GM12878 (cell line): ENCODE results near the gene MLXIPL. TPM values are rescaled to one million over a fixed set of nuclear protein-coding genes. Genes with fewer than 3 reads are reported as not detected.
"Not testable (repeated sequence)": the region's sequence is repeated elsewhere in the genome, so short reads cannot be mapped to it uniquely, and the experiment has no call there.

Experiments used
- ATAC-seq: fragments of 200-7000 bp; cut with Tn5 transposase; 3 replicates; pipeline ENCODE4 v1.9.1; 2020; ENCODE audit warnings: mild to moderate bottlenecking, moderate library complexity
- BruUV-seq: library from RNA; stranded (reverse); fragments of 400-500 nt; replicated peaks from 2 replicates; lab custom pipeline; 2021; lab: Mats Ljungman, UMichigan
- CTCF ChIA-PET: fragments of 300-600 bp; sonication (Branson Sonifier 250); formaldehyde crosslinking; extraction: SDS; loops from one replicate; lab custom pipeline; 2021; ENCODE audit warnings: inconsistent platforms; lab: Yijun Ruan, JAX
- POLR2A ChIA-PET: fragments of 350-600 bp; formaldehyde crosslinking; extraction: SDS; loops from one replicate; lab custom pipeline; 2021; ENCODE audit warnings: inconsistent platforms; lab: Charles Lee
- RAD21 ChIA-PET: fragments of 300-600 bp; sonication (Branson Sonifier 250); formaldehyde crosslinking; loops from one replicate; lab custom pipeline; 2023; ENCODE audit warnings: antibody characterized with exemption; ENCODE audit not compliant: unreplicated experiment; lab: Charles Lee
- SMC1A ChIA-PET: fragments of 300-600 bp; sonication (Branson Sonifier 250); formaldehyde crosslinking; loops from one replicate; lab custom pipeline; 2023; ENCODE audit not compliant: unreplicated experiment, uncharacterized antibody; lab: Charles Lee
- DNase-seq: peaks from one replicate; pipeline ENCODE4 v3.0.0-alpha.2; 2011; ENCODE audit warnings: low read depth, low spot score
- FAIRE-seq: peaks from 3 replicates; lab custom pipeline; 2011; peaks lifted over from hg19 to GRCh38; lab: Jason Lieb, UNC
- H2AFZ ChIP-seq: 2 replicates; pipeline ENCODE4 v1.6.0; 2011; ENCODE audit warnings: low read depth, low read length, control low read depth; ENCODE audit not compliant: control insufficient read depth
- H3K27ac ChIP-seq: 2 replicates; pipeline ENCODE4 v1.5.1; 2011; ENCODE audit warnings: control low read depth; ENCODE audit not compliant: control insufficient read depth, insufficient read depth
- H3K27me3 ChIP-seq, 2 experiments: replicated peaks in 1 of 2; 2 replicates each; pipeline versions ENCODE4 v1.6.0 to v1.6.1; 2011; ENCODE audit warnings: low read length in 1 of 2; ENCODE audit not compliant: control insufficient read depth in 2 of 2, insufficient read depth in 2 of 2
- H3K36me3 ChIP-seq, 2 experiments: 2 replicates each; pipeline ENCODE4 v1.5.1; 2011; ENCODE audit warnings: low read length in 1 of 2; ENCODE audit not compliant: control insufficient read depth in 2 of 2, insufficient read depth in 2 of 2
- H3K4me1 ChIP-seq: 2 replicates; pipeline ENCODE4 v1.6.1; 2011; ENCODE audit warnings: mild to moderate bottlenecking, low read length, moderate library complexity, mixed read lengths; ENCODE audit not compliant: control insufficient read depth, insufficient read depth
- H3K4me2 ChIP-seq: 2 replicates; pipeline ENCODE4 v1.6.0; 2011; ENCODE audit warnings: control low read depth; ENCODE audit not compliant: control insufficient read depth, insufficient read depth
- H3K4me3 ChIP-seq: fragments of 200-600 bp; sonication (generic); 2 replicates; pipeline ENCODE4 v1.5.1; 2016
- H3K79me2 ChIP-seq: 2 replicates; pipeline ENCODE4 v1.6.0; 2011; ENCODE audit warnings: low read length; ENCODE audit not compliant: control insufficient read depth, insufficient read depth
- H3K9ac ChIP-seq: 2 replicates; pipeline ENCODE4 v1.8.0; 2011; ENCODE audit warnings: low read length, control low read depth, mixed read lengths; ENCODE audit not compliant: control insufficient read depth, insufficient read depth
- H3K9me3 ChIP-seq: replicated peaks from 3 replicates; pipeline ENCODE4 v1.5.1; 2011; ENCODE audit warnings: mild to moderate bottlenecking, low read length; ENCODE audit not compliant: control insufficient read depth, insufficient read depth
- H4K20me1 ChIP-seq: 2 replicates; pipeline ENCODE4 v1.6.0; 2011; ENCODE audit not compliant: control insufficient read depth, insufficient read depth
- CBX5 ChIP-seq: sonication (generic); IDR thresholded peaks from 2 replicates; pipeline ENCODE4 v1.6.1; 2016; ENCODE audit warnings: low read depth, moderate library complexity, mild to moderate bottlenecking, inconsistent platforms
- ESRRA ChIP-seq: IDR thresholded peaks from 2 replicates; pipeline ENCODE4 v1.6.1; 2012; ENCODE audit warnings: mild to moderate bottlenecking, low read length, improper control_type of control experiment
- HDAC6 ChIP-seq: fragments of 200-600 bp; sonication (generic); IDR thresholded peaks from one replicate; pipeline ENCODE4 v1.8.0; 2017; ENCODE audit warnings: antibody characterized with exemption; ENCODE audit not compliant: unreplicated experiment
- KDM1A ChIP-seq: fragments of 200-600 bp; sonication (generic); IDR thresholded peaks from 2 replicates; pipeline ENCODE4 v1.6.1; 2016; ENCODE audit warnings: borderline replicate concordance
- POLR2AphosphoS2 ChIP-seq: IDR thresholded peaks from 2 replicates; pipeline ENCODE4 v1.6.1; 2011; ENCODE audit warnings: low read depth, mild to moderate bottlenecking, low read length, improper control_type of control experiment, moderate library complexity
- RAD21 ChIP-seq: IDR thresholded peaks from 2 replicates; pipeline ENCODE4 v1.6.1; 2011; ENCODE audit warnings: mild to moderate bottlenecking, low read depth, low read length, moderate library complexity; ENCODE audit not compliant: insufficient read depth
- RB1 ChIP-seq: fragments of 450-650 bp; formaldehyde crosslinking; IDR thresholded peaks from 2 replicates; pipeline ENCODE4 v1.6.1; 2017; ENCODE audit warnings: mild to moderate bottlenecking, borderline replicate concordance
- RFX5 ChIP-seq: IDR thresholded peaks from 2 replicates; pipeline ENCODE4 v1.6.1; 2011; ENCODE audit warnings: low read depth, low read length, improper control_type of control experiment
- SMC3 ChIP-seq: IDR thresholded peaks from 2 replicates; pipeline ENCODE4 v1.6.1; 2011; ENCODE audit warnings: low read length, improper control_type of control experiment, borderline replicate concordance
- YY1 ChIP-seq: IDR thresholded peaks from 2 replicates; pipeline ENCODE4 v1.6.1; 2011; ENCODE audit warnings: low read depth, mild to moderate bottlenecking, low read length
- WGBS: methylation state at CpG from one replicate; pipeline ENCODE4 v1.1.6; 2016; ENCODE audit warnings: low lambda C conversion rate; ENCODE audit not compliant: insufficient replicate concordance, insufficient coverage; ENCODE audit errors: missing lambda C conversion rate; 5-methylcytosine and 5-hydroxymethylcytosine counted together
- in situ Hi-C: fragments of 300-500 bp; cut with MboI; formaldehyde crosslinking; loops from 9 replicates; pipeline ENCODE4 v1.14.3; 2018; ENCODE audit warnings: mixed read lengths
- intact Hi-C: fragments of 100-400 bp; cut with micrococcal nuclease; formaldehyde crosslinking; loops from one replicate; pipeline ENCODE4 v1.14.2; 2022; ENCODE audit not compliant: unreplicated experiment
- polyA plus RNA-seq, 11 experiments: library from polyadenylated mRNA; depleted of rRNA in 4 of 11; unstranded in 6 of 11; stranded (reverse) in 5 of 11; fragments of >200 nt; fragmentation: Nextera tagmentation in 4 of 11; fragmentation: Illumina TruSeq in 1 of 11; extraction: Ambion mirVana in 4 of 11; extraction: Trizol in 1 of 11; gene quantifications; 1 replicate in 1 of 11; 2 replicates in 10 of 11; pipeline versions ENCODE4 v1.2.1 to v1.2.3, GENCODE V29; 2011 to 2016; ENCODE audit warnings: inconsistent platforms in 2 of 11, missing spikeins in 2 of 11, low read depth in 1 of 11
- total RNA-seq, 4 experiments: library from RNA; depleted of rRNA in 3 of 4; stranded (reverse); fragments of >200 nt in 3 of 4; fragmentation: Illumina TruSeq in 1 of 4; extraction: Trizol in 1 of 4; gene quantifications; 2 replicates each; pipeline versions ENCODE4 v1.2.1 to v1.2.3, GENCODE V29; 2013 to 2021
- TF ChIP-seq, protein P1 (sequence below): IDR thresholded peaks from 2 replicates; pipeline ENCODE4 v1.6.1; 2012; ENCODE audit warnings: low read depth, low read length, improper control_type of control experiment

Gene MLXIPL
- total and polyA plus RNA-seq, 10 of the 15 experiments (the other 5 are each of a cell fraction or from before 2014, with no cell fraction given), result 0.21 TPM; not detected in 9

DNA sequence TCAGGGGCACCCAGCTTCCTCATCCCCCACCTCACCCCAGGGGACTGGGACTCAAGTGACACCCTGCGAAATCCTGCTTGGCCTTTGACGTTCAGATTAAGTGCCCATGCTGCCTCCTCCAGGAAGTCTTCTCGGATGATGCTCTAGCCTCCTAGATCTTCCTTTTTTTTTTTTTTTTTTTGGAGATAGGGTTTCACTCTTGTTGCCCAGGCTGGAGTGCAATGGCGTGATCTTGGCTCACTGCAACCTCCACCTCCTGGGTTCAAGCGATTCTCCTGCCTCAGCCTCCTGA lies 16.7 kb downstream of the MLXIPL start:
- H4K20me1 ChIP-seq, POLR2A ChIA-PET, H3K4me3 ChIP-seq, ATAC-seq, H3K4me1 ChIP-seq, H3K27ac ChIP-seq, H3K4me2 ChIP-seq, H3K79me2 ChIP-seq, H2AFZ ChIP-seq, BruUV-seq, H3K36me3 ChIP-seq, H3K9ac ChIP-seq, H3K27me3 ChIP-seq, FAIRE-seq, H3K9me3 ChIP-seq, DNase-seq: not testable (repeated sequence)
- CTCF ChIA-PET, result interaction anchor here (1.0 to 2.9 kb wide), 21 partner anchors 9 to 247 kb away, joined by 3 to 34 read pairs (median 8); partner anchors contain the start of genes ABHD11, STX1A and VPS37D
- RAD21 ChIA-PET, result interaction anchor here (0.6 to 2.4 kb wide), 11 partner anchors 19 to 247 kb away, joined by 3 to 13 read pairs (median 6); partner anchors contain the start of gene ABHD11
- 22% methylated on average over 3 of the region's 5 CpGs for WGBS
- in situ Hi-C loops (loop anchor here (5.0 kb wide), 2 partner anchors 125 to 250 kb away; no protein-coding TSS in a partner anchor), intact Hi-C loops (loop anchor here (1.0 to 5.0 kb wide), 3 partner anchors 118 to 250 kb away; no protein-coding TSS in a partner anchor)
- SMC1A ChIA-PET, result interaction anchor here (1.1 to 2.8 kb wide), 7 partner anchors 9 to 130 kb away, joined by 3 to 17 read pairs (median 6); partner anchors contain the start of genes ABHD11 and STX1A

DNA sequence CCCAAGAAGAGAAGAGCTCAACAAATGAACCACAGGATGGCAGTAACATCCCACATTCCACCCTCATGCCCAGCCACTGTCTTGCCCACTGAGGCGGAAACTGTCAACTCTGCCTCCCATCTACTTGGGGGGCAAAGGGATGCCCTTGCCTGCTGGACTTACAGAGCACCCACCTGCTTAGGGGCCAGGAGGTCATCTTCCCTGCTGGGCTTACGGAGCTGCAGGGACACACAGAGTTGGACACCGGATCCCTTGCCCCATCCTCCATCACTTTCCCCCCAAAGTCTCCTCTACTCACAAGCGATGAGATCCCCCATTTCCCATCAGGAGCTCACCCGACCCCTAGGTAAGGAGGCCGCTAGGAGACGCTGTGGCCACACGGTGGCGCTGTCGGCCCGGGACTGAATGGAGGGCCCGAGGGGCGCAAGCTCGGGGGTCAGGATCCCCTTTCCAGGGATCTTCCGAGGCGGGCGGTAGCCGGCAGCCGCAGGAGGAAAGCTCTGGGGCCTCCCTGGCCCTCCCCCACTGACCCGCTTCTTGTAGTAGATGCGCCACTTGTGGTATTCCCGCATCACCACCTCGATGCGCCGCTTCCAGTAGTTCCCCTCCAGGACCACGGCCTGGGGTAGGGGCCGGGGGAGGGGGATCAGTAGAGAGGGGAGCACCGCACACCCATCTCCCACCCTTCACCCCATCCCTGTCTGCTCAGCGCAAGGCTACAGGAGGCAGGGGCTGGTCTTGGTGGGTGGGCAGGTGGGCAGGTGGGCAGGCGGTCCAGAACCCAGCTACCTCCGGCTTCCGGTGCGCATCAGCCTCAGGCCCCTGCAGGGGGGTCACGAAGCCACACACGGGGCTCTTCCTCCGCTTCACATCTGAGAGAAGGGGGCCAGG lies 17.3 kb downstream of the MLXIPL start:
- no TSS peak for BruUV-seq
- 10% methylated on average over 30 of the region's 36 CpGs for WGBS
- intact Hi-C loops (loop anchor here (1.0 to 5.0 kb wide), 3 partner anchors 118 to 250 kb away; no protein-coding TSS in a partner anchor), in situ Hi-C loops (loop anchor here (5.0 kb wide), 2 partner anchors 125 to 250 kb away; no protein-coding TSS in a partner anchor)
- ATAC-seq (peak; percentile 94), FAIRE-seq (peak; percentile 80), DNase-seq (no peak)
- H3K27me3 ChIP-seq, result no peaks in the 10 kb centered on the region; a peak in 1 of 4 replicates
- H4K20me1 ChIP-seq, result no peaks in the 10 kb centered on the region
- H3K4me1 ChIP-seq, result no peaks in the 10 kb centered on the region
- H3K9ac ChIP-seq, result no peak overlapping the region
- H2AFZ ChIP-seq, result no peak overlapping the region
- H3K9me3 ChIP-seq, result no peaks in the 10 kb centered on the region
- H3K4me2 ChIP-seq, result no peak overlapping the region
- ChIA-PET CTCF (interaction anchor here (0.5 to 2.9 kb wide), 35 partner anchors 8 to 423 kb away, joined by 3 to 34 read pairs (median 5); partner anchors contain the start of genes ABHD11, STX1A and VPS37D), POLR2A (interaction anchor here (0.6 kb wide), 1 partner anchor 134 kb away, joined by 4 read pairs; no protein-coding TSS in a partner anchor), RAD21 (interaction anchor here (0.6 to 2.4 kb wide), 14 partner anchors 10 to 248 kb away, joined by 3 to 13 read pairs (median 5); partner anchors contain the start of gene ABHD11), SMC1A (interaction anchor here (0.6 to 2.8 kb wide), 10 partner anchors 8 to 241 kb away, joined by 3 to 17 read pairs (median 3); partner anchors contain the start of genes ABHD11 and STX1A)
- no peaks in the 10 kb centered on the region for H3K79me2 ChIP-seq
- no peaks in the 10 kb centered on the region for H3K36me3 ChIP-seq
- H3K27ac ChIP-seq, result no peak overlapping the region
- no peak overlapping the region for H3K4me3 ChIP-seq
- TF ChIP-seq POLR2AphosphoS2 (no peak), RFX5 (no peak), KDM1A (no peak), RB1 (0 out of 2 replicates have a peak, but pooled peaks have one; percentile 34), ESRRA (no peak), HDAC6 (no peak), YY1 (peak; percentile 67), RAD21 (peak; percentile 91), CBX5 (no peak), SMC3 (peak; percentile 89)
- TF ChIP-seq, protein P1, sequence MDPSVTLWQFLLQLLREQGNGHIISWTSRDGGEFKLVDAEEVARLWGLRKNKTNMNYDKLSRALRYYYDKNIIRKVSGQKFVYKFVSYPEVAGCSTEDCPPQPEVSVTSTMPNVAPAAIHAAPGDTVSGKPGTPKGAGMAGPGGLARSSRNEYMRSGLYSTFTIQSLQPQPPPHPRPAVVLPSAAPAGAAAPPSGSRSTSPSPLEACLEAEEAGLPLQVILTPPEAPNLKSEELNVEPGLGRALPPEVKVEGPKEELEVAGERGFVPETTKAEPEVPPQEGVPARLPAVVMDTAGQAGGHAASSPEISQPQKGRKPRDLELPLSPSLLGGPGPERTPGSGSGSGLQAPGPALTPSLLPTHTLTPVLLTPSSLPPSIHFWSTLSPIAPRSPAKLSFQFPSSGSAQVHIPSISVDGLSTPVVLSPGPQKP, result no peak
